HepG2 (cell line): ENCODE measurements around the gene UBP1. TPM values are rescaled to one million over a fixed set of nuclear protein-coding genes. Genes with fewer than 3 reads are reported as not detected.

ENCODE experiments used
- ARID3A ChIP-seq: IDR thresholded peaks from 2 replicates; pipeline ENCODE4 v1.6.1; 2012; ENCODE audit warnings: low read depth, low read length, improper control_type of control experiment
- ATF7-NPFF ChIP-seq: sonication (generic); formaldehyde crosslinking; IDR thresholded peaks from 2 replicates; pipeline ENCODE4 v1.8.1; 2023; ENCODE audit warnings: mild to moderate bottlenecking, low read depth, missing genetic modification reagents, moderate library complexity
- FOXP4 ChIP-seq: sonication (generic); formaldehyde crosslinking; IDR thresholded peaks from 2 replicates; pipeline ENCODE4 v1.4.0; 2020; ENCODE audit warnings: missing genetic modification reagents
- HIVEP1 ChIP-seq: sonication (generic); formaldehyde crosslinking; IDR thresholded peaks from 2 replicates; pipeline ENCODE4 v1.4.0; 2020; ENCODE audit warnings: mild to moderate bottlenecking, missing genetic modification reagents
- HNRNPLL ChIP-seq: fragments of 200-400 bp; formaldehyde crosslinking; IDR thresholded peaks from 2 replicates; pipeline ENCODE4 v1.6.1; 2017; ENCODE audit warnings: mild to moderate bottlenecking, low read depth, low read length; ENCODE audit not compliant: poor library complexity, severe bottlenecking
- KDM3A ChIP-seq: IDR thresholded peaks from 2 replicates; pipeline ENCODE4 v1.6.1; 2018; ENCODE audit warnings: low read depth, missing compliant biosample characterization
- MYNN ChIP-seq: sonication (generic); formaldehyde crosslinking; IDR thresholded peaks from 2 replicates; pipeline ENCODE4 v1.4.0; 2020; ENCODE audit warnings: mild to moderate bottlenecking, low read depth, missing genetic modification reagents
- NCOA2 ChIP-seq: sonication (generic); formaldehyde crosslinking; IDR thresholded peaks from 2 replicates; pipeline ENCODE4 v1.8.0; 2022; ENCODE audit warnings: inconsistent platforms
- NPAS2 ChIP-seq: sonication (generic); formaldehyde crosslinking; IDR thresholded peaks from 2 replicates; pipeline ENCODE4 v1.8.0; 2022; ENCODE audit warnings: mild to moderate bottlenecking, missing genetic modification reagents, borderline replicate concordance
- YEATS2 ChIP-seq: sonication (generic); formaldehyde crosslinking; IDR thresholded peaks from 2 replicates; pipeline ENCODE4 v1.4.0; 2020; ENCODE audit warnings: missing genetic modification reagents, borderline replicate concordance
- ZNF619 ChIP-seq: sonication (generic); formaldehyde crosslinking; IDR thresholded peaks from 2 replicates; pipeline ENCODE4 v1.4.0; 2020; ENCODE audit warnings: mild to moderate bottlenecking, missing genetic modification reagents
- ZNF75D ChIP-seq: sonication (generic); formaldehyde crosslinking; IDR thresholded peaks from 2 replicates; pipeline ENCODE4 v1.8.1; 2023; ENCODE audit warnings: missing genetic modification reagents, mild to moderate bottlenecking, borderline replicate concordance
- polyA plus RNA-seq, 8 experiments: library from polyadenylated mRNA; depleted of rRNA in 3 of 8; stranded (reverse) in 7 of 8; unstranded in 1 of 8; fragments of >200 nt; fragmentation: Illumina TruSeq in 4 of 8; extraction: Trizol in 4 of 8; gene quantifications; 2 replicates each; pipeline versions ENCODE4 v1.2.1 to v1.2.3, GENCODE V29; 2011 to 2016; ENCODE audit warnings: low read depth in 4 of 8, missing spikeins in 1 of 8, mixed read lengths in 1 of 8; ENCODE audit not compliant: insufficient read depth in 1 of 8
- total RNA-seq, 5 experiments: library from RNA; depleted of rRNA; stranded (reverse); fragments of >200 nt; fragmentation: Illumina TruSeq; extraction: Trizol; gene quantifications; 2 replicates each; pipeline ENCODE4 v1.2.3, GENCODE V29; 2016; ENCODE audit warnings: low read depth in 1 of 5
- TF ChIP-seq, protein P1 (sequence below), 2 experiments: fragments of 450-650 bp in 1 of 2; sonication (generic) in 1 of 2; formaldehyde crosslinking in 1 of 2; IDR thresholded peaks; 2 replicates each; pipeline versions ENCODE4 v1.6.1 to v1.8.0; 2016 to 2022; ENCODE audit warnings: antibody characterized with exemption in 1 of 2, mild to moderate bottlenecking in 1 of 2, missing genetic modification reagents in 1 of 2
- TF ChIP-seq, protein P2 (sequence below): sonication (generic); formaldehyde crosslinking; IDR thresholded peaks from 2 replicates; pipeline ENCODE4 v1.8.0; 2022; ENCODE audit warnings: mild to moderate bottlenecking, missing genetic modification reagents, borderline replicate concordance

Gene UBP1
- total and polyA plus RNA-seq, 2 of the 13 experiments (the other 11 are each of a cell fraction or from before 2014, with no cell fraction given), result 48.3 to 79.9 TPM

DNA sequence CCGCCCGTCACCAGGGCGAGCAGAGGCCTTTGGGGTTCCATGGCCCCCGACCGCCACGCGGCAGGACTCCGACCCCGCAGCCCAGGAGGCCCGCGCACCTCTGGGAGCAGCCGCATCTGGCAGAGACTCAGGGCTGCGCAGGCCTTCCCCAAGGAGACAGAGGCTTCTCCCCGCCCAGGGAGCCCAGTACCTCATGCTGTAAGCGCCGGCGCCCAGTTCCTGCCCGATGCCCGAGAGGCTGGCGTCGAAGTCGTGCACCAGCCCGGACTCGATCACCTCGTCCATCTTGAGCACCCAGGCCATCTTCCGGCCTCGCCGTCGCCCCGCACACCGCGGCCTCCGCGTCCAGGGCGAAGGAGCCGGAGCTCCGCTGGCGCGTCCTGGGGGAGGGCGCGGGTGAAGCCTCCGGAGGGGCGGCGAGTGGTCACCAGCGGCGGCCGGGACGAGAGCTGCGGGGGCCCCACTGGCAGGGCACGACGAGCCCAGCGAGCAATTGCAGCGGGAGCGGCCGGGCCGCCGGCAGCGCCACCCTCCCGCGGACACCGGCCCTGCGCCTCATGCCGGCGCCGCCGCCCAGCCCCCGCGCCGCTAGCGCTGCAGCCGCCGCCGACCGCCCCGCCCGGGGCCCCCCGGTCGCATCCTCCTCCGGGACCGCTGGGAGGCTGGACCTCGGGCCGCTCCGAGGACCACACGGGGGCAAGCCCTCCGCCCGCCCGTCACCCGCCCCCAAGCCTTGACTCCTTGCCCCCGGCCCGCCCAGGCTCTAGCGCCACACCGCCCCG lies 468 bp downstream of the UBP1 start (continued):
- TF ChIP-seq, protein P1, sequence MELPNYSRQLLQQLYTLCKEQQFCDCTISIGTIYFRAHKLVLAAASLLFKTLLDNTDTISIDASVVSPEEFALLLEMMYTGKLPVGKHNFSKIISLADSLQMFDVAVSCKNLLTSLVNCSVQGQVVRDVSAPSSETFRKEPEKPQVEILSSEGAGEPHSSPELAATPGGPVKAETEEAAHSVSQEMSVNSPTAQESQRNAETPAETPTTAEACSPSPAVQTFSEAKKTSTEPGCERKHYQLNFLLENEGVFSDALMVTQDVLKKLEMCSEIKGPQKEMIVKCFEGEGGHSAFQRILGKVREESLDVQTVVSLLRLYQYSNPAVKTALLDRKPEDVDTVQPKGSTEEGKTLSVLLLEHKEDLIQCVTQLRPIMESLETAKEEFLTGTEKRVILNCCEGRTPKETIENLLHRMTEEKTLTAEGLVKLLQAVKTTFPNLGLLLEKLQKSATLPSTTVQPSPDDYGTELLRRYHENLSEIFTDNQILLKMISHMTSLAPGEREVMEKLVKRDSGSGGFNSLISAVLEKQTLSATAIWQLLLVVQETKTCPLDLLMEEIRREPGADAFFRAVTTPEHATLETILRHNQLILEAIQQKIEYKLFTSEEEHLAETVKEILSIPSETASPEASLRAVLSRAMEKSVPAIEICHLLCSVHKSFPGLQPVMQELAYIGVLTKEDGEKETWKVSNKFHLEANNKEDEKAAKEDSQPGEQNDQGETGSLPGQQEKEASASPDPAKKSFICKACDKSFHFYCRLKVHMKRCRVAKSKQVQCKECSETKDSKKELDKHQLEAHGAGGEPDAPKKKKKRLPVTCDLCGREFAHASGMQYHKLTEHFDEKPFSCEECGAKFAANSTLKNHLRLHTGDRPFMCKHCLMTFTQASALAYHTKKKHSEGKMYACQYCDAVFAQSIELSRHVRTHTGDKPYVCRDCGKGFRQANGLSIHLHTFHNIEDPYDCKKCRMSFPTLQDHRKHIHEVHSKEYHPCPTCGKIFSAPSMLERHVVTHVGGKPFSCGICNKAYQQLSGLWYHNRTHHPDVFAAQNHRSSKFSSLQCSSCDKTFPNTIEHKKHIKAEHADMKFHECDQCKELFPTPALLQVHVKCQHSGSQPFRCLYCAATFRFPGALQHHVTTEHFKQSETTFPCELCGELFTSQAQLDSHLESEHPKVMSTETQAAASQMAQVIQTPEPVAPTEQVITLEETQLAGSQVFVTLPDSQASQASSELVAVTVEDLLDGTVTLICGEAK (IDR thresholded peaks at IDR 0.05), result no peak
- TF ChIP-seq, protein P1 (CRISPR knock-in tag; IDR thresholded peaks at IDR 0.05), result peak; percentile 27; the same call in 1 of the 2 replicates
- TF ChIP-seq NCOA2 (CRISPR knock-in tag) (no peak), HNRNPLL (peak; percentile 55), ZNF75D (no peak), ARID3A (no peak), HIVEP1 (no peak), ZNF619 (CRISPR knock-in tag) (no peak), YEATS2 (no peak), FOXP4 (CRISPR knock-in tag) (no peak), MYNN (CRISPR knock-in tag) (no peak), ATF7-NPFF (no peak), KDM3A (CRISPR knock-in tag) (no peak), NPAS2 (no peak)
- TF ChIP-seq, protein P2, sequence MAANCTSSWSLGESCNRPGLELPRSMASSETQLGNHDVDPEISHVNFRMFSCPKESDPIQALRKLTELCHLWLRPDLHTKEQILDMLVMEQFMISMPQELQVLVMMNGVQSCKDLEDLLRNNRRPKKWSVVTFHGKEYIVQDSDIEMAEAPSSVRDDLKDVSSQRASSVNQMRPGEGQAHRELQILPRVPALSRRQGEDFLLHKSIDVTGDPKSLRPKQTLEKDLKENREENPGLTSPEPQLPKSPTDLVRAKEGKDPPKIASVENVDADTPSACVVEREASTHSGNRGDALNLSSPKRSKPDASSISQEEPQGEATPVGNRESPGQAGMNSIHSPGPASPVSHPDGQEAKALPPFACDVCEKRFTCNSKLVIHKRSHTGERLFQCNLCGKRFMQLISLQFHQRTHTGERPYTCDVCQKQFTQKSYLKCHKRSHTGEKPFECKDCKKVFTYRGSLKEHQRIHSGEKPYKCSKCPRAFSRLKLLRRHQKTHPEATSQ (CRISPR knock-in tag), result no peak
